Measurements from ENCODE around the gene DNAH17. TPM values are rescaled to one million over a fixed set of nuclear protein-coding genes. Genes with fewer than 3 reads are reported as not detected.
A peak's percentile ranks its signal among the peaks of the same experiment; 100 is the strongest.

Gene DNAH17
- polyA plus RNA-seq, 3 donors, result 0.01 to 0.51 (median 0.11) TPM

DNA sequence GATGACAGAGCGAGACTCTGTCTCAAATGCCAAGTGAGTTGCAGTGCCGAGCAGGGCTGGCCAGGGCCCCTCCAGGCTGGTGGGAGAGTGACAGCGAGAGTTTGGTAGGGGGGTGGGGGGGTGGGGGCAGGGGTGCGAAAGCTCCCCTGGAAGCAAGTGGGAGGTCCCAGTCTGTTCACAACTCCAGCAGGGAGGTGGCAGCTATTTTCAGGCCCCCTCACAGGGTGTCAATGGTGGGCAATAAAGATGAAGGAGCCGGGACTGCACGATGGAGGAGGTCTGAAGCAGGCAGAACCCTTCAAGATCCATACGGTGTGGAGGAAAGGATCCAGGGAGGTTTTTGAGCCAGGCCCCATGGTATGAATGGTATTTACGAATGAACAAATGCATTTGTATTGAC, 115.0 kb downstream of the DNAH17 start:
- TF ChIP-seq, protein P1, sequence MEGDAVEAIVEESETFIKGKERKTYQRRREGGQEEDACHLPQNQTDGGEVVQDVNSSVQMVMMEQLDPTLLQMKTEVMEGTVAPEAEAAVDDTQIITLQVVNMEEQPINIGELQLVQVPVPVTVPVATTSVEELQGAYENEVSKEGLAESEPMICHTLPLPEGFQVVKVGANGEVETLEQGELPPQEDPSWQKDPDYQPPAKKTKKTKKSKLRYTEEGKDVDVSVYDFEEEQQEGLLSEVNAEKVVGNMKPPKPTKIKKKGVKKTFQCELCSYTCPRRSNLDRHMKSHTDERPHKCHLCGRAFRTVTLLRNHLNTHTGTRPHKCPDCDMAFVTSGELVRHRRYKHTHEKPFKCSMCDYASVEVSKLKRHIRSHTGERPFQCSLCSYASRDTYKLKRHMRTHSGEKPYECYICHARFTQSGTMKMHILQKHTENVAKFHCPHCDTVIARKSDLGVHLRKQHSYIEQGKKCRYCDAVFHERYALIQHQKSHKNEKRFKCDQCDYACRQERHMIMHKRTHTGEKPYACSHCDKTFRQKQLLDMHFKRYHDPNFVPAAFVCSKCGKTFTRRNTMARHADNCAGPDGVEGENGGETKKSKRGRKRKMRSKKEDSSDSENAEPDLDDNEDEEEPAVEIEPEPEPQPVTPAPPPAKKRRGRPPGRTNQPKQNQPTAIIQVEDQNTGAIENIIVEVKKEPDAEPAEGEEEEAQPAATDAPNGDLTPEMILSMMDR (IDR thresholded peaks at IDR 0.05), result no peak
- H3K27ac ChIP-seq (ENCODE audit: low read depth in 1 of 2, low read length in 2 of 2), result no peak overlapping the region
- peak overlapping the region in 1 of 7 donors; percentile 78 for H3K27ac Mint-ChIP-seq
- H3K4me3 Mint-ChIP-seq, result no peak overlapping the region
- no peaks in the 10 kb centered on the region for H3K79me2 ChIP-seq (ENCODE audit: insufficient read depth, low read length)
- H2AFZ ChIP-seq (ENCODE audit: insufficient read depth, low read depth, low read length, poor library complexity, severe bottlenecking), result no peak overlapping the region
- DNase-seq, result no peak
- no peaks in the 10 kb centered on the region for H3K4me1 Mint-ChIP-seq
- intact Hi-C loops (cut with micrococcal nuclease), result no loop called here
- H3K4me3 ChIP-seq (replicated peaks in 1 of 3; ENCODE audit: low read depth in 2 of 3, low read length in 3 of 3), result no peak overlapping the region
- no peak overlapping the region for H3K4me2 ChIP-seq (replicated peaks; ENCODE audit: extremely low read depth, low read length, poor library complexity, severe bottlenecking)
- no peak overlapping the region for H3K9ac ChIP-seq (ENCODE audit: insufficient read depth, low read length, poor library complexity, severe bottlenecking)
- no peaks in the 10 kb centered on the region for H3K27me3 ChIP-seq (ENCODE audit: control insufficient read depth in 2 of 2, insufficient read depth in 2 of 2, low read length in 2 of 2)
- H3K9me3 ChIP-seq (replicated peaks in 1 of 2; ENCODE audit: control insufficient read depth in 1 of 2, insufficient read depth in 1 of 2, low read length in 2 of 2), result no peaks in the 10 kb centered on the region
- no peaks in the 10 kb centered on the region for H3K36me3 ChIP-seq (replicated peaks in 1 of 2; ENCODE audit: control insufficient read depth in 1 of 2, insufficient read depth in 2 of 2, low read length in 2 of 2)
- H3K9me3 Mint-ChIP-seq, result peaks cover 0 to 10% (median 3%) of the 10 kb centered on the region in 7 donors
- no peaks in the 10 kb centered on the region for H4K20me1 ChIP-seq (ENCODE audit: insufficient read depth, low read length)
- H3K27me3 Mint-ChIP-seq (ENCODE audit: low read depth in 3 of 3), result no peaks in the 10 kb centered on the region
- H3K36me3 Mint-ChIP-seq, result no peaks in the 10 kb centered on the region
- 77% methylated on average over 6 of the region's 8 CpGs for WGBS (ENCODE audit: insufficient coverage)
- H3K4me1 ChIP-seq (ENCODE audit: control insufficient read depth in 1 of 2, insufficient read depth in 2 of 2, low read length in 2 of 2), result no peaks in the 10 kb centered on the region

- no peak for DNase-seq
These were observed 115.5 kb downstream of the DNAH17 start for GRCh38 chr17:78461799-78462053.

More at GRCh38 chr17:78461799-78462053, 115.5 kb downstream of the DNAH17 start:
- no peak overlapping the region for H3K4me3 Mint-ChIP-seq
- Histone ChIP-seq H3K36me3 (replicated peaks in 1 of 2; ENCODE audit: control insufficient read depth in 1 of 2, insufficient read depth in 2 of 2, low read length in 2 of 2) (no peaks in the 10 kb centered on the region), H3K27ac (ENCODE audit: low read depth in 1 of 2, low read length in 2 of 2) (no peak overlapping the region), H3K4me1 (ENCODE audit: control insufficient read depth in 1 of 2, insufficient read depth in 2 of 2, low read length in 2 of 2) (no peaks in the 10 kb centered on the region), H3K27me3 (ENCODE audit: control insufficient read depth in 2 of 2, insufficient read depth in 2 of 2, low read length in 2 of 2) (no peaks in the 10 kb centered on the region), H3K9me3 (replicated peaks in 1 of 2; ENCODE audit: control insufficient read depth in 1 of 2, insufficient read depth in 1 of 2, low read length in 2 of 2) (no peaks in the 10 kb centered on the region), H2AFZ (ENCODE audit: insufficient read depth, low read depth, low read length, poor library complexity, severe bottlenecking) (no peak overlapping the region), H3K79me2 (ENCODE audit: insufficient read depth, low read length) (no peaks in the 10 kb centered on the region), H3K4me2 (replicated peaks; ENCODE audit: extremely low read depth, low read length, poor library complexity, severe bottlenecking) (no peak overlapping the region), H3K9ac (ENCODE audit: insufficient read depth, low read length, poor library complexity, severe bottlenecking) (no peak overlapping the region), H3K4me3 (replicated peaks in 1 of 3; ENCODE audit: low read depth in 2 of 3, low read length in 3 of 3) (no peak overlapping the region), H4K20me1 (ENCODE audit: insufficient read depth, low read length) (no peaks in the 10 kb centered on the region)
- TF ChIP-seq, protein P1 (IDR thresholded peaks at IDR 0.05), result no peak
- H3K4me1 Mint-ChIP-seq, result no peaks in the 10 kb centered on the region
- H3K36me3 Mint-ChIP-seq, result no peaks in the 10 kb centered on the region
- 98% methylated on average over 4 of the region's 6 CpGs for WGBS (ENCODE audit: insufficient coverage)
- peaks cover 0 to 10% (median 3%) of the 10 kb centered on the region in 7 donors for H3K9me3 Mint-ChIP-seq
- H3K27ac Mint-ChIP-seq, result no peak overlapping the region
- no peaks in the 10 kb centered on the region for H3K27me3 Mint-ChIP-seq (ENCODE audit: low read depth in 3 of 3)
- intact Hi-C loops (cut with micrococcal nuclease), result no loop called here

Measured in CD14-positive monocyte (primary cell).